Activated CD4-positive, alpha-beta T cell treated with anti-CD3 and anti-CD28 coated beads, Interleukin-2, amount 50 U/mL, for 16 hours (primary cell): Measurements from ENCODE around the gene PELI1.

Source experiments
- DNase-seq: peaks from one replicate; pipeline ENCODE4 v3.0.0-alpha.2; 2020

Gene PELI1

GRCh38 chr2:64144057-64145013, at the start of gene PELI1:
PELI1 (minus strand) TSS chr2:64144420; CDS start chr2:64108310, 36,110 bp downstream.
- peak; percentile 98 for DNase-seq

DNA sequence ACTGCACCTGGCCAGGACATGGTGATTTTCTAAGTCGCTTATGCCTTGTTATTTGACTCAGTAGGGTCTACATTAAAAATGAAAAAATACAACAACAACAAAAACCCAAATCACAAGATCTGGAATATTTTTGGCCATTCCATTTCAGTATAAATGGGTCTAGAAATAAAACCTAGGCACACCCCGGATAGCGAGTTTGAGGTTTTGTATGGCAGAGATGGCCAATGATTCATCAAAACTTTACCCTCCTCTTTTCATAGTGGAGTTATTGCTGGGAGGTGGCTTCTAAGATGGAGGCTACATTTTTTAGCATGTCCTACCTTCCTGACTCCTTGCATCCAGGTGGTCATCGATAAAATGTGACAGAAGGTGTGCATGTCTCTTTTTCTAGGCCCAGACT, 49.3 kb upstream of the PELI1 start:
- no peak for DNase-seq

DNA sequence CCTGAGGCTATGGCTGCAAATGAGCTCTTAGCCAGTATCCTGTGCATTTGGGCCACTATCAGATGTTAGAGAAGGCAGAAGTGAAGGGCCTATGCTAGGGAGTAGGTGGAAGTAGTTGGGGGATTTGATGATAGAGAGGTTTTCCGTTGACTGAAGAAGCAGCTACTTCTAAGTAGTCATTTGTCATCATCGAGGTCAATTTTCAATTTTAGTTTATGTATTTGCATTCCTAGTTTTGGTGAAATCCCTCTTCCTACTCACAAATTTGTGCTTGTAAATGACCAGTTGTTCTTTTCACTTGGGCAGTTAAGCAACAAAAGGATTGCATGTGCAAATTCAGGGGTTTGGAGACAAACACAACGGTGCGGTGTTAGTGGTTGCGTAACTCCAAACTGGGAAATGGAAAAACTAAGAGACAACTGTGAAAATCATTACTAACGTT, 48.5 kb upstream of the PELI1 start:
- no peak for DNase-seq

DNA sequence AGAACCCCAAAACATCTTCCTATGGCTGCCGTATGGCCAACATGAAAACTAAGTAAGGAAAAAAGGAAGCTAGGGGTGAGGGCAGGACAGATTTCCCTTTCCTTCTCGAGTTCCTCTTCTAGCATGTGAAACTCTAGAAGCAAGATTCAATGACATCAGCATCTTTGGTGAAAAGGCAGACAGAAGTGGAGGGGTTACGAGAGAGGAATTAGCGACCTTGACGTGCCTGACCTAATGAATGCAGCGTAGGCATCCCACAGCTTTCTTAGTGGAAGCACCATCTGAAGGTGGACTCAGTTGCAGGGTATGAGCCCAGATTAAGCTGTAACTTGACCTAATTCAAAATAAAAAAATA, 47.9 kb upstream of the PELI1 start:
- DNase-seq: no peak

DNA sequence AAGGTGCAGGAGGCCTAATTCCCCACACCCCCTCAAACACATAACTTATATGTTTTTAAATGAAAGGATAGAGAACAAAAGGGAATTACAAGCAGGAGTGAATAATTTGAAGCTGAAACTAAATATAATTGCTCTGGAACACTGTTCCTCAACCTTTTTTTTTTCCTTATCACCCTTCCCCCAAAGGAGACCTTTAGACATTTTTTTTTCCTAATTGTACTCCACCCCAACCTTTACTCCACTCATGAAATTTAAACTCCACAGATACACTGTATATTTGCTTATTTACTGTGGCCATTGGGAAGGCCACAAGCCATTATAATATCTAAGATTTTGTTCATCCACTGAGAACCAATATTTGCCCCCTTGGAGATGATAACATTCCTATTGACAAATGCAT, 45.4 kb upstream of the PELI1 start:
- no peak for DNase-seq

GRCh38 chr2:64189167-64189566, 44.9 kb upstream of the PELI1 start:
- no peak for DNase-seq

- DNase-seq: no peak
Measured at GRCh38 chr2:64186699-64187605, 42.7 kb upstream of the PELI1 start.

DNA sequence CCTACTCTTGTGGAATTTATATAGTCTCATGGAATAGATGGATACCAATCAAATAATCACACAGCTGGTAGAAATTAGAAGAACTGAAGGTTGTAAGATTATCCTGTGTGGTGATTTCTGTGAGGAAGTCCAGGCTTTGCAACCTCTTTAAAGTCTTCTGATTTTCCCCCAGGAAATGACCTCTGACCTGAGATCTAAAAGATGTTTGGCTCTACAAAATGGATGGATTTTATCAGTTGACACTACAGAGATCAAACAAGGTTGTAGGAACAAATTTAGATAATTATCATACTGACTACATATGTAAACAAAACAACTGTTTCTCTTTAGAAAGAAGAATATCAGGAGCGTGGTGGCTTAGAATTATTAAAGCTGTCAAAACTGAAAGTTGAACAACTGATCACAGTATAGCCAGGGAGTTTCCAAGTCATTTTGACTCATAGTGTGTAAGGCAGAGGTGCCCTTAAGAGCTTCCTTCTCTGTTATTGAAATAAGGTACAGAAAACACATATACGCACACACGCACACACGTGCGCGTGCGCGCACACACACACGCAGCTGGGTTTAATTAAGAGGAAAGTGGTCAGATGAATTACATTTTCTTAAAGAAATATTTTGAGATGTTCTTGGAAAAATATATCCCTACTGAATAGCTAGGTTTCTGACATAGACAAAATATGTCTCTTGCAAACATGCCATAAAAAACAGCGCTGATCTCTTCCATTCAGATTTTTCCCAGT, 35.5 kb upstream of the PELI1 start:
- DNase-seq: peak; percentile 42

DNA sequence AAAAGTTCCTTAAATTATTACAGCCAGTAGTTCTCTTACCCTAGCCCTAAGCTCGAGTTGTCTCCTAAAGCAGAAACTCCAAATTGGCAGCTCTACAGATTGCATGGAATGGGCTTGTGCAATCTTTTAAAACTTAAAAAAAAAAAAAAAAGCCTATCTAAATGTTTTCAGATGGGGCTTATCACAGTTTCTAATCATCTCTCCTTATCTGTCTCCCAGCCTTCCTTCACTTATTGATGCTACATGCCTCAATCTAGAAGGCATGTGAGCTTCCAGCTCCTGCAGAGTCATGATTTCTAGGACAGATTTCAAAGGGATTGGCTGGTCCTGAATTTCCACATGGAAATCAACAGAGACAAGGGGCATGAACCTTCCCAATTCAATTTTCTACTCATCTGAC, 33.1 kb upstream of the PELI1 start:
- no peak for DNase-seq

DNA sequence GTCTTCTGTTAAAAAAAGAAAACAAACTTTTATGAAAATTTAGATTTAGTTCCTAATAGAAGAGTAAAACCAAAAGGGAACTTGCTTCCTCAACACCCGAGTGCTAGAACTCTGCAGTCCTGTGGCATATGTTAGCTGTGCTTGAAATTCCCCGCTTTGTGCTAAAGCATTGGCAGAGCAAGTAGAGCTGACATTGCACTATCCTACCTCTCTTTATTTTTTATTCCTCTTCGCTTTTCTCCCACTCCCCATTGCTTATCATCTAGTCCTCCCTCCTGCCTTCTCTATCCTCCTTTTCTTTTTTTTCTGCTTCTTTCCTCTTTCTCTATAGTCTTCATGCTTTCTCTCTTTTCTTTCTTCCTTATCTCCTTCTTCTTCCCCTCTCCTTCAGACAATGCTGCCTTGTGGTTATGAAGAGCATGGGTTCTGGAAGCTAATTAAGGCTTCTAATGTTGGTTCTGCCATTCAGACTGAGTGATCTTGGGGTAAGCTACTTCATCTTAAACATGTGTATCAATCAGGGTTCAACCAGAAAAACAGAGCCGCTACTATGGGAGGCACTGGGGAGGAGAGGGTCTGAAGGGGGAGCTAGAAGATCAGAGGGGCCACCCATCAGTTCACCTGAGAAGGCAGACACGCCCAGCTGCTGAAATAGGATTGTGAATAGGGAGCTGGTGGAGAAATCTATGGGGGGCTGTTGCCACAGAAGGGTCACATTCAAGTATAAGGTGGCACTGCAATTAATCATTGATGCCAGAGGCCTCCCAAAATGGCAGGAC, 31.4 kb upstream of the PELI1 start:
- DNase-seq: no peak

- no peak for DNase-seq
Measured at GRCh38 chr2:64173156-64174135, 29.2 kb upstream of the PELI1 start.

DNA sequence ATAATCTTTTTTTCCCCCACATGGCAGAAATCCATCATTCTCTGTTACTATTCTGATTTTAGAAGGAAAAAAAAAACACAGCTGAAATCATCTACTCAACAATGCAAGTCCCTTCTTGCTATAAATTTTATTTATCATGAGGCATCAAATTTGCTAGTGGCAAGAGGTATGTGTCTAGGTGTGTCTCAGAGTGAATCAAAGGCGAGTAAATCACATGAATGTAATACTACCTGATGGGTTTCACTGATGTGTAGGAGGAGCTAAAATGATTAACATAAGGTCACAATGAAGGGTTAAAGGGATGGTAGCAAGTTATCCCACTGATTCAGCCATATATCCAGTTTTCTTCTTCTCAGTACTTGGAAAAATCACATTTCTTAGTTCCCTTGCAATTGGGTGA, 24.5 kb upstream of the PELI1 start:
- DNase-seq: no peak

DNA sequence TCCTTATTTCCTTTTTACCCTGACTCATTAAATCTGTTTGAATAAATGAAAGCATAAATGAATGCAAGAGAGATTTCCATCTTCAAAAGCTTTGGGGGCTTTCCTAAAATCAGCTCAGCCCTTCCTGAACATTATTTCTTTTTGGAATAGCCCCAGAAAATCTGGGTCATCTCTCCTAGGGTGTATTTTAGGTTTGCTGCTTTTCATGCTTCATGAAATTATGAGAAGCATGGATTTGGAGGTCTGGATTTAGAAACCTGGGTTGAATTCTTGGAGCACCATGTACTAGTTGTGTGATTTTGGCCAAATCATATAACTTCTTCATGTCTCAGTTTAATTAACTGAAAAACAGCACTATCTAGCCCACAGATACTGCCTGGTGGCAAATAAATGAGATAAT, 24.0 kb upstream of the PELI1 start:
- no peak for DNase-seq

DNA sequence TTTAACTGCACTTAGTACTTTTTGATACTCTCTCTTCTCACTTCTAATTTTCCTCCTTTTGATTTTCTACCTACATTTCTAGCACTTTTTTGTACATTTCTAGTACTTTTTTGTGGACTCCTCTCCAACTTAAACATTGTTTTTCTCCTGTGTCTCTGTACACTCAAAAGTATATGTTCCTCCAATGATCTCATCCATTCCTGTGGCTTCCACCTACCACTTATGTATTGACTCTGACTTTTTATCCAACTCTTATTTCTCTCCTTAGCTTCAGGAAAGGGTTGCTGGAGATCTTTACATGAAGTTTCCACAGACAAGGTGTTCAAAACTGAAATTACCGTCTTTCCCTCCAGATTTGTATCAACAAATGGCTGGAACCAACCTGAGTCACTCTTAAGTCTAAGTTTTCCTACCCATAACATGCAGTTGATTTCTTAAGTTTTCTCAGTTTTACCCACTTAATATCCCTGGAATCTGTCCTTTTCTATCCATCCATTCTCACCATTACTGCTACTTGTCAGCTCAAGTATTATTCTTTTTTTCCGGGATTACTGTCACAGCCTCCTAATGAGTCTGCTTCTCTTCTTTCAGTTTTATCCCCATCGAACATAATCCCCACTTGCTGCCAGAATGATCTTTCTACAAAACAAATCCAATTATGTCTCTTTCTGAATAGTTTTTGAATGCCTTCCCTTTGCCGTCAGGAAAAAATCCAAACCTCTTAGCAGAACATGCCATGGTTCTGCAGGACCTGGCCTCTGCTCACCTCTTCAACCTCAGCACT, 22.6 kb upstream of the PELI1 start:
- DNase-seq: no peak

DNA sequence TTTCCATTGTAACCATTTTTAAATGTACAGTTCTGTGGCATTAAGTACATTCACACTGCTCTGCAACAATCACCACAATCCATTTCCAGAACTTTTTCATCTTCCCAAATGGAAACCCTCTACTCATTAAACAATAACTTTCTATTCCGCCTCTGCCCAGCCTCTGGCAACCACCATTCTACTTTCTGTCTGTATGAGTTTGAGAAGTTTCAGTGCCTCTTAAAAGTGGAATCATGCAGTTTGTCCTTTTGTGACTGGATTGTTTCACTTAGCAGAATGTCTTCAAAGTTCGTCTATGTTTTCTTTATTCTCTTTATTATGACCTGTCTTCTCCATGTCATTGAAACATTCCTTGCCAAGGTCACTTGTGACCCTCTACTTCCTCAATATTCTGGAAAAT, 22.0 kb upstream of the PELI1 start:
- no peak for DNase-seq

DNA sequence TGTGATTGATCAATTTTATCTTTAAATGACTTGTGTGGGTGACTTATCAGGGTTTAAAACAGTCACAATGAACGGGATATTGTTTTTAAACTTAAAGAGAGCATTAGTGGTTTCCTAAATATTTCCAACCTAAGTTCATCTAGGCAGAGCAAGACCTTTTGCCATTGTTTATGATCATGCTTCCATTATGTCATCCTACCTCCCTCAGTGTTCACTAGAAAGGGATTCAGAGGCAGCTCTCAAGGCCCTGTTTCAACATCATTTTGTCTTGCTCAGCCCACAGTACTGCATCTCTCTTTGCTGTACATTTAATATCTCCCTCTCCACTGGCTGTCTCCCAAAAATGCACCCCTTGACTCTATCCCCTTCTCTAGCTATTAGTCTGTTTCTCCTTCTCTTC, 21.5 kb upstream of the PELI1 start:
- DNase-seq: no peak

- no peak for DNase-seq
Measured at GRCh38 chr2:64164629-64165028, 20.4 kb upstream of the PELI1 start.

DNA sequence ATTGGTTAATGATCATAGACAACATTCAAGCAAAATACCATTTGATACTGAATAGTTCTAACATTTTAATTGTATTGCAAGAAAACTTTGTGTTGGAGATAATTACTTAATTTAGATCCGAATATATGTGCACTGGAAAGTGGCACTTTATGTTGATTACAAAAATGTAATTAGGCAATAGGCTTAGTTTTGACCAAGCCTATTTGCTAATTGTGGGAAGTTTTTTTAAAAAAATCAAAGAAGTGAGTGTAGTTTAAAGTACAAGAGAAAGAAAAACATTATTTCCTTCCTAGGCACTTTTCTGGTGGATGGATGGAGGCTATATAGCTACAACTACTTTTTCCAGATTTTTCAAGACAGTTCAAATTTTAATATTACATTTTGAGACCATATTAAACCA, 18.3 kb upstream of the PELI1 start:
- no peak for DNase-seq

DNA sequence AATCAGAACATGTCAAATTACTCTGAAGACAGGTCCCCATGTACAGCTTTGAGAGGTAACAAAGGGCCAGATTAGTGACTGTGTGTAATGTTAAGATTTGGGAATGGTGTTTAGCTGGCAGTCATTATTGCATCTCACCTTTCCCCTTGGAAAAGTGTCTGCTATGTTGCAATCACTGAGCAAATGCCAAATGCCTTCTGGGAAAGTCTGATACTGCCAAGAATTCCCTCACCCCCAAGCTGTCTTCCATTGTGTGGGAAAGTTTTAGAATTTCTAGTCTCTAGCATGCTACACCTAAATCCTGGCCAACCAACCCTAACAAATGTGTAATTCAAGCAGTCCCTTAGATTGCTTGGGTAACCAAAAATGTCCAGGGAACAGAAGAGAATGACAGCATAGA, 13.6 kb upstream of the PELI1 start:
- DNase-seq: no peak

GRCh38 chr2:64153811-64154210, 9.6 kb upstream of the PELI1 start:
- no peak for DNase-seq
